DOHH2 (cell line): ENCODE data around the gene GTF2H1.

ENCODE experiments used
- H3F3A ChIP-seq: fragments of 200-600 bp; sonication (generic), shearing (Covaris generic); 2 replicates; pipeline ENCODE4 v1.6.0; 2016; ENCODE audit warnings: antibody characterized with exemption, mild to moderate bottlenecking; ENCODE audit not compliant: control insufficient read depth, insufficient read depth
- H3K27ac ChIP-seq: fragments of 200-600 bp; sonication (generic); 2 replicates; pipeline ENCODE4 v1.5.1; 2014; ENCODE audit warnings: low read depth, mild to moderate bottlenecking, low read length, moderate library complexity
- H3K27me3 ChIP-seq: fragments of 200-600 bp; sonication (generic); 2 replicates; pipeline ENCODE4 v1.6.1; 2014; ENCODE audit warnings: mild to moderate bottlenecking, low read length, mixed read lengths; ENCODE audit not compliant: control insufficient read depth
- H3K36me3 ChIP-seq: fragments of 200-600 bp; sonication (generic); 2 replicates; pipeline ENCODE4 v1.6.1; 2014; ENCODE audit warnings: mild to moderate bottlenecking, low read length, moderate library complexity, mixed read lengths; ENCODE audit not compliant: control insufficient read depth
- H3K4me1 ChIP-seq: fragments of 200-600 bp; sonication (generic); 2 replicates; pipeline ENCODE4 v1.6.1; 2014; ENCODE audit warnings: mild to moderate bottlenecking, low read length, mixed read lengths; ENCODE audit not compliant: control insufficient read depth
- H3K4me2 ChIP-seq: fragments of 200-600 bp; sonication (generic); 2 replicates; pipeline ENCODE4 v1.6.0; 2014; ENCODE audit warnings: mild to moderate bottlenecking, low read length, moderate library complexity
- H3K4me3 ChIP-seq: fragments of 200-600 bp; sonication (generic); 2 replicates; pipeline ENCODE4 v1.5.1; 2014; ENCODE audit warnings: mild to moderate bottlenecking, low read length, mixed read lengths
- H3K79me2 ChIP-seq: fragments of 200-600 bp; sonication (generic); 2 replicates; pipeline ENCODE4 v1.6.1; 2014; ENCODE audit warnings: mild to moderate bottlenecking, low read length, mixed read lengths; ENCODE audit not compliant: control insufficient read depth
- H3K9me2 ChIP-seq: fragments of 200-600 bp; sonication (generic); replicated peaks from 2 replicates; pipeline ENCODE4 v1.6.1; 2014; ENCODE audit warnings: mild to moderate bottlenecking, low read length, mixed read lengths; ENCODE audit not compliant: control insufficient read depth
- H3K9me3 ChIP-seq: fragments of 200-600 bp; sonication (generic); 2 replicates; pipeline ENCODE4 v1.6.1; 2014; ENCODE audit warnings: antibody characterized with exemption, low read length, mixed read lengths; ENCODE audit not compliant: control insufficient read depth, insufficient read depth
- H4K20me1 ChIP-seq: fragments of 200-600 bp; sonication (generic); 2 replicates; pipeline ENCODE4 v1.6.0; 2014; ENCODE audit warnings: low read depth, mild to moderate bottlenecking, antibody characterized with exemption, low read length, moderate library complexity; ENCODE audit not compliant: control insufficient read depth, insufficient read depth
- CTCF ChIP-seq: fragments of 200-600 bp; sonication (generic); IDR thresholded peaks from one replicate; pipeline ENCODE4 v1.5.1; 2014; ENCODE audit warnings: antibody characterized with exemption, mild to moderate bottlenecking, low read depth, low read length; ENCODE audit not compliant: poor library complexity, severe bottlenecking
- EZH2phosphoT487 ChIP-seq: fragments of 200-600 bp; sonication (generic); IDR thresholded peaks from 2 replicates; pipeline ENCODE4 v1.6.1; 2017; ENCODE audit warnings: borderline replicate concordance, mild to moderate bottlenecking, antibody characterized with exemption, low read length, moderate library complexity, mixed read lengths

The GTF2H1 gene

GRCh38 chr11:18313965-18314763, 8.2 kb upstream of the GTF2H1 start:
- no peak overlapping the region for H3K4me2 ChIP-seq
- H4K20me1 ChIP-seq, result no peaks in the 10 kb centered on the region; the same call in none of the 2 replicates
- H3K36me3 ChIP-seq, result peaks cover 69% of the 10 kb centered on the region
- no peaks in the 10 kb centered on the region for H3K9me2 ChIP-seq
- 0 out of 2 replicates have a peak, but pooled peaks cover 2% of the 10 kb centered on the region for H3F3A ChIP-seq
- peaks cover 34% of the 10 kb centered on the region for H3K4me1 ChIP-seq
- no peaks in the 10 kb centered on the region for H3K27me3 ChIP-seq
- TF ChIP-seq CTCF (no peak), EZH2phosphoT487 (no peak)
- no peak overlapping the region for H3K27ac ChIP-seq
- no peaks in the 10 kb centered on the region for H3K9me3 ChIP-seq
- H3K79me2 ChIP-seq, result peaks cover 64% of the 10 kb centered on the region
- H3K4me3 ChIP-seq, result no peak overlapping the region

GRCh38 chr11:18314784-18315523, 7.4 kb upstream of the GTF2H1 start:
- H3K27ac ChIP-seq, result no peak overlapping the region
- peaks cover 72% of the 10 kb centered on the region for H3K79me2 ChIP-seq
- H3K36me3 ChIP-seq, result peaks cover 67% of the 10 kb centered on the region
- no peaks in the 10 kb centered on the region for H3K27me3 ChIP-seq
- no peaks in the 10 kb centered on the region; the same call in none of the 2 replicates for H4K20me1 ChIP-seq
- H3K4me2 ChIP-seq, result no peak overlapping the region
- 0 out of 2 replicates have a peak, but pooled peaks cover 2% of the 10 kb centered on the region for H3F3A ChIP-seq
- peaks cover 42% of the 10 kb centered on the region for H3K4me1 ChIP-seq
- no peaks in the 10 kb centered on the region for H3K9me3 ChIP-seq
- no peaks in the 10 kb centered on the region for H3K9me2 ChIP-seq
- no peak overlapping the region for H3K4me3 ChIP-seq
- no peak for TF ChIP-seq EZH2phosphoT487
- no peak for TF ChIP-seq CTCF

- no peaks in the 10 kb centered on the region; the same call in none of the 2 replicates for H4K20me1 ChIP-seq
These were observed 6.5 kb upstream of the GTF2H1 start for GRCh38 chr11:18315893-18316292.

More at GRCh38 chr11:18315893-18316292, 6.5 kb upstream of the GTF2H1 start:
- H3F3A ChIP-seq, result no peaks in the 10 kb centered on the region
- H3K36me3 ChIP-seq, result peaks cover 59% of the 10 kb centered on the region
- H3K27ac ChIP-seq, result no peak overlapping the region
- H3K4me2 ChIP-seq, result no peak overlapping the region
- peaks cover 81% of the 10 kb centered on the region for H3K79me2 ChIP-seq
- H3K9me2 ChIP-seq, result no peaks in the 10 kb centered on the region
- TF ChIP-seq EZH2phosphoT487 (no peak), CTCF (no peak)
- H3K4me3 ChIP-seq, result no peak overlapping the region
- H3K4me1 ChIP-seq, result peaks cover 46% of the 10 kb centered on the region
- H3K9me3 ChIP-seq, result no peaks in the 10 kb centered on the region
- H3K27me3 ChIP-seq, result no peaks in the 10 kb centered on the region
